ENCODE measurements around the gene SMAP1.
"Not testable (repeated sequence)": the region's sequence is repeated elsewhere in the genome, so short reads cannot be mapped to it uniquely, and the experiment has no call there.

Gene SMAP1

DNA sequence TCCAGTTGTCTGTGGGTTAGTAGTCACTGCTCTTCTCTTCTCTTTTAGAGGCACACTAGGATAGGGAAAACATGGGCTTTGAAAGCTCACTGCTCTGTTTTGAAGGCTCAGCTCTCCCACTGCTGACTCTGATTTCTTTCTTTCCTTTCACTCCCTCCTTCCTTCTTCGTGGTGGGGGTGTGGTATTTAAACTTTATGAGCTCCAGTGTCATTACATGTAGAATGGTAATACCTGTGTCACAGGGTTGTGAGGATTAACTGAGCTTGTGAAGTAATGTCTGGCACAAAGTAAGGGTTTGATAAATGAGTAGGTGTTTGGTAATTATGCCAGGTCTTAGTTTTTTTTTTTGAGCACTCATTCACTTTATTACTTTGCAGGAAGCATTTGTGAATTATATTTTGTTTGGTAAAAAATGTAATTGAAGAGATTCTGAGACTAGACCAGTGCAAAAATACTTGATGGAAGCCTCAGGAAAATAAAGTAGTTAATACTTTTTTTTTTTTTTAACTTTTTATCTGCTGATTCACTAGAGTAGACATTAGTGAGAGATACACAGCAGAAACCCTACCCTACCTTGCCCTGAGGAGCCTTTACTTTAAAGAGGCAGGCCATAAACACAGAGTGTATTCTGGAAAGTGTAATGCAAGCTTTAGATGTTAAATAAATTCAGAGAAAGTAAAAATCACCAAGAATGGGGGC lies 17.3 kb downstream of the SMAP1 start:
- no peak for DNase-seq (ENCODE audit: low read depth)

DNA sequence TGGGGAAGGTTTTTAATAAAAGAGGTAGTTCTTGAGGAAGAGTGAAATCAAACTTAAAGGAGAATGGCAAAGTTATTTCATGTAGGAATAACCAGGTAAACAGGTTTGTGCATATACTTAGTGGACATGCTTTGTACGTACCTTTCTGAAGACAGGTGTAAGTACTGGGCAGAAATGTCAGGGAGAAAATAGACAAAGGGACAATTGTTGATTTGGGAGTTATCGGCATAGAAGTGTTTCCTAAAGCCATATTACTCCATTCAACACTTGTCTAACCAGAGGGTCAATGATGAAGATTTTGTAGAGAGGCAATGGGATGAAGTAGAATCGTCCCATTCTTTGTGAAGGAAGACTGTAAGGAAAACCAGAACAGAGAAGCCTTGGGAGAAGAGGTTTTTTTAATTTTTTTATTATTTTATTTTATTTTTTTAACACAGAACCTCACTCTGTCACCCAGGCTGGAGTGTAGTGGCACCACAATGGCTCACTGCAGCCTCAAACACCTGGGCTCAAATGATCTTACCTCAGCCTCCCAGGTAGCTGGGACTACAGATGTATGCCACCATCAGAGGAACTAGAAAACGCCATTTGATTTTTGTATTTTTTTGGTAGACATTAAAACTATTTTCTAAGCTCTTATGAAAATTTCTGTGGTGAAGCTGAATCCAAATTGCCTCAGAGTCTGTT lies 18.0 kb downstream of the SMAP1 start:
- DNase-seq (ENCODE audit: low read depth), result no peak

DNA sequence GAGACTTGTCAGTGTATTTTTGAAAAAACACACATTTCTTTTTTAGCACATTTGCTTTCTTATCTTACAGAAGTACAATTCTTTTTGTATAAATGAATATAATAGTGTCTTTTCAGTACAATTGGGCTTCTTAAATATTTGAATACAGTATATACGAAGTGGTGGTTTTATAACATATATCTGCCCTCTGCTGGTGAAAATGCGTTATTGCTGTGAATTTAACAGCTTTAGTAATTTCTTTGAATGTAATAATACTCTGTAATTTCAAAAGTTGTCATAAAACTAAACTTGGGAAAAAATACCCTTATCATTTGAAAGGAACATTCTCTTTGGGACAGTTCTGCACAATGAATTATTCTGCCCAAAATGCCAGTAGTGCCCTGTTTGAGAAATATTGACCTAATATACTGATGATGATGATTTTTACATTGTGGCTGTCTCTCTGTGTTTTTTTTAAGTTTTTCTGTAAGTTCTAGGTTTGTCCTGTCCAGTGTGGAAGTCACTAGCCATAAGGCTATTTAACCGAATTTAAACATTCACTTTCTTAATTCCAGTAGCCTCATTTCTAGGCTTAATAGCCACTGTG lies 19.0 kb downstream of the SMAP1 start:
- DNase-seq (ENCODE audit: low read depth), result peak; percentile 30

DNA sequence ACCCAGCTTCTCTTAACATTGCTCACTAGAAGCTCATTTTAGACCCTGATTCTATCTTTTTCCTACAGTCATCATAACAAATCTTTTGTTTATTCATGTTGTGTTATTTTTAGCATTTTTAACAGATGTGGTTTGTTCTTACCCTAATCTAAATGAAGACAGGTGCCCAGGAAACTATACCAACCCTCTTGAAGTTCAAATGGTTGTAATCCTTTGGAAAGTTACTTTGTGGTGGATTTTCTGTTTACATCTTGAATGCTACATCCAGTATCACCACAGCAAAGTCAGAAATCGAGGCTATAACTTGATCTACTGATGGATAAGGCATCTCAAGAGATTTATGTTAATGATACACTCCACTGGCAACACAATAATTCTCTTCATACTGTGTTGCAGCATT lies 26.2 kb downstream of the SMAP1 start:
- no peak for DNase-seq (ENCODE audit: low read depth)

DNA sequence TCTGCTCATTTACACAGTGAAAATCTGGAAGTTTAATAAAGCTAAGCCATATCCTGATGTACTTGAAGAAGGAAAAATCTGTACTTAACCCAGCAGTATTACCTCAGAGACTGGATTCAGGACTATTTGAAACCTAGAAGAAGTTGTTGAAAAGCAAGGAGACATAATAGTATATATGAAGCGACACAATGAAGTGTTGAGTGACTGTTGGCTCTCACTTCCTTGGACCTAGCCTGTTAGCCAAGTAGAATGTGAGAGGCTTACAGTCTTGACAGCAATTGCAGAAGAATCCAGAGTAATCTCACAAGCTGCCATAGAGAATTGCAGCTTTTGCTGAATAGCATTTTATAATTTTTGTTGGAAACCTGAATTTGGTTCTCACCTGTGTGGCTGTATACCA lies 26.7 kb downstream of the SMAP1 start:
- DNase-seq (ENCODE audit: low read depth), result no peak

DNA sequence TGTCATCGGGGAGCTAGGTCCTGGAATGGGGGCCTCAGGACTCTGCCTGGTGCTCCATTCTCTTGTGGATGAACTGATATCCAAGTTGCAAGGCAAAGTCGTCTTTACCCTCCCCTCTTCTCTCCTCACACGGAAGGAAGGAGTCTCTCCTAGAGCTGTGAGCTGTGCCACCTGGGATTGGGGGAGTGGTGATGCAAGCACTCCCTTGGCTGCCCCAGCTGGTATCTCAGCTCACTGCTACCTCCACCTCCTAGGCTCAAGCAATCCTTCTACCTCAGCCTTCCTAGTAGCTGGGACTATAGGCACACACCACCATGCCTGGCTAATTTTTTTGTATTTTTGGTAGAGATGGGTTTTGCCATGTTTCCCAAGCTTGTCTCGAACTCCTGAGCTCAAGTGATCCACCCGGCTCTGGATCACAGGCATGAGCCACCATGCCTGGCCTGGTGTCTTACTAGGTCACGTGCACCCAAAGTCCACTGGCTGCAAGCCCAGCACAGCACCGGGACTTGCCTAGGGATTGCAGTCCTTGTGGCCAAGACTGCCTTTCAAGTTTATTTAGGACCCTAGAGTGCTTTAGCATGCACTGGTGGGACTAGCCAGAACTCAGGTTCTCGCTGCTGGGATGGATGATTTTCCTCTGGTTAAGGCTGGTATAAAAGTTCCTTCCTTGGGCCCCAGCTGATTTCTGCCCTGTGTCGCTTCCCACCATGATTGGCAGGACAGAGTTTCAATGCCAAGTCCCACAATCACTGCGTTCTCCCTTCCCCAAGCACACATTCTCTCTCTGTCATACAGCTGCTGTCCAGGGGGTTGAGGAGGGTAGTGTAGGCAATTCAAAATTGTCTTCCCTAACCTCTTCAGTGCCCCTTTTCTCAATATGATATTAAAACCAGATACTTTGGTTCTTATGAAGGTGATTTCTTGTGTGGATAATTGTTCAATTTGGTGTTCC lies 33.5 kb downstream of the SMAP1 start:
- no peak for DNase-seq (ENCODE audit: low read depth)

DNA sequence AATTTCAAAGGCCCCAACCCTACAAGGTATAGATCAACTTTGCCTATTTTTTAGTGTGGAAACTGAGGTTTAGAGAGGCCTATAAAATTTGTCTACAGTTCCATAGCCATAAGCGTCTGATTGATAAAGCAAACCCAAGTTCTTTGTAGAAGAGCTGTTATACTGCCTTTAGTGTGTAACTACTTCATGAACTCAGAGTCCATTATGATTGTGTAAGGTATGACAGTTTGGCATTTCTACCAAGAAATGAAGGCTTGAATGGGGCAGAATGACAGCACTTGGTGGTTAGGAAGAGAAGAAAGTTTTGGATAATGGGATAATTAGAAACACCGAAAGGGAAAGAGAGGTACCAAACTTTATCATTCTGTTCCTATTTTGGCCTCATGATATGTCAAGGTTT lies 38.1 kb downstream of the SMAP1 start:
- no peak for DNase-seq (ENCODE audit: low read depth)

DNA sequence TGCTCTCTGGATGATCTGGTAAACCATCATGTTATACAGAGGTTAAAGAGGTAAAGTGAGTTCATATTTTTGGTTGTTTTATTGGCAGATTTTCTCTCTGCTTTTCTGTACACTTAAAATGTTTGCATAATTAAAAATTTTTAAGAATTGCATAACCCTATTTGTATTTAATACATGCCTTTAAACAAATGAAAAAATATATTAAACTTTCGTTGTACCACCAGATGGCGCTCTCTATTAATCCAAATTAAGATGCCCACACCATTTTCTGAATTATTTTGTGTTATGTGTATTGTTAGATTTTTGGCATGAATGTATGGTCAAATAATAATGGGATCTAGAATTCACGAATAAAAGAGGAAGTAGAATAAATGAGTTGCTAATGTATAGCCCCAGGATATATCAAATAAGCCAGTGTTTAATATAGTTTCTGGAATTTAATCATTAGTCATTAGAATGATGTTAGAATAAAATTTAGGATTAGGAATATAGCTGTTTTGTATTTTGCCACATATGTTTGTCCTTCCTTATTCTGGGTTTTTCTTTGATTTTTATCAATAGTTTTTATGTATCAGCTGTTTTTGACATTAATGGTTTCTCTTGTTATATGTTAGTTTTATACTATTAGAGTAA lies 38.9 kb downstream of the SMAP1 start:
- DNase-seq (ENCODE audit: low read depth), result peak; percentile 45

DNA sequence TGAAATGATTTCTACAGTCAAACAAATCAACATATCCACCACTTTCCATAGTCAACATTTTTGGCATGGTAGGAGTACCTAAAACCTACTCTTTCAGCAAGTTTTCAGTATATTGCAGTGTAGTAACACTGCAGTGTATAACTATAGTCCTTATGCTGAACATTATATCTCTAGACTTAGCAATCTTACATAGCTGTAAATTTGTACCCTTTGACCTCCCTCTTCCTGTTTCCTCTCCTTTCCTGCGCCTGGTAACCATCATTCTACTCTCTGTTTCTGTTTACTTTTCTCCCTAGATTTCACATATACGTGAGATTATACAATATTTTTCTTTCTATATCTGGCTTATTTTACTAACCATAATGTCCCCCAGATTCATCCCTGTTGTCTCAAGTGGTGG lies 40.2 kb downstream of the SMAP1 start:
- no peak for DNase-seq (ENCODE audit: low read depth)

DNA sequence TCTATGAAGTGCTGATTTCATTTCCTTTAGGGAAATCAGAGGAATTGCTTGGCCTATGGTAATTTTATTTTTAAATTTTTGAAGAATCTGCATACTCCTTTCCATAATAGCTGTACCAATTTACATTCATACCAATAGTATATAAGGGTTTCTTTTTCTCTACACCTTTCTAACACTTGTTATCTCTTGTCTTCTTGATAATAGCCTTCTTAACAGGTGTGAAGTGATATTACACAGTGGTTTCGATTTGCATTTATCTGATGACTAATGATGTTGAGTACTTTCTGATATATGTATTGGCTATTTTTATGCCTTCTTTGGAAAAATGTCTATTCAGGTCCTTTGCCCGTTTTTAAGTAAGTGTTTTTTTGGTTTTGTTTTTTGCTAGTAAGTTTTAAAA lies 40.8 kb downstream of the SMAP1 start:
- DNase-seq (ENCODE audit: low read depth), result no peak

DNA sequence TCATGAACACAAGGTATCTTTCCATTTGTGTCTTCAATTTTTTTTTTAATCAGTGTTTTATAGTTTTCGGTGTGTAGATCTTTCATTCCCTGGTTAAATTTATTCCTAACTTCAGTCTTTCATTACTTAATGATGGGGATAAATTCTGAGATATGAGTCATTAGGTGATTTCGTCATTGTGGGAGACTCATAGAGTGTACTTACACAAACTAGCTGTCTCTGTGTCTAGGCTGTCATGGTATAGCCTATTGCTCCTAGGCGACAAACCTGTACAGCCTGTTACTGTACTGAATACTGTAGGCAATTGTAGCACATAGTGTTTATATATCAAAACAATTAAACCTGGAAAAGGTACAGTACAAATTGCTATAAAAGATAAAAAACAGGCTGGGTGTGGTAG lies 42.1 kb downstream of the SMAP1 start:
- DNase-seq (ENCODE audit: low read depth), result peak; percentile 67

DNA sequence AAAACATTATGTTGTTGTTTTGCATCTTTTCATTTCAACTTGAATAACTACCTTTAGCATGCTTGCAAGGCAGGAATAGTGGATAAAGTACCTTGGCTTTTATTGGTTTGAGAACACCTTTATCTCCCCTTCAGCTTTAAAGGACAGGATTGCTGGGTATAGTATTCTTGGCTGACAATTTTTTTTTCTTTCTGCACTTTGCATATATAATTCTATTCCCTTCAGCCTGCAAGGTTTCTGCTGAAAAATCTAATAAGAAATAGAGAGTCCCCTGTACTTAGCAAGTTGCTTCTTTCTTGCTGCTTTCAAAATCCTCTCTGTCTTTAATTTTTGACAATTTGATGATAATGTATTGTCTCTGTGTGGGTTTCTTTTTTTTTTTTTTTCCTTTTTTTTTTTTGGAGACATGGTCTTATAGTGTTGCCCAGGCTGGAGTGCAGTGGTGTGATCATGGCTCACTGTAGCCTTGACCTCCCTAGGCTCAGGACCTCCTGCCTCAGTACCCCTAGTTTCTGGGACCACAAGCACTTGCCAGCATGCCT lies 47.1 kb downstream of the SMAP1 start:
- no peak for DNase-seq (ENCODE audit: low read depth)

DNA sequence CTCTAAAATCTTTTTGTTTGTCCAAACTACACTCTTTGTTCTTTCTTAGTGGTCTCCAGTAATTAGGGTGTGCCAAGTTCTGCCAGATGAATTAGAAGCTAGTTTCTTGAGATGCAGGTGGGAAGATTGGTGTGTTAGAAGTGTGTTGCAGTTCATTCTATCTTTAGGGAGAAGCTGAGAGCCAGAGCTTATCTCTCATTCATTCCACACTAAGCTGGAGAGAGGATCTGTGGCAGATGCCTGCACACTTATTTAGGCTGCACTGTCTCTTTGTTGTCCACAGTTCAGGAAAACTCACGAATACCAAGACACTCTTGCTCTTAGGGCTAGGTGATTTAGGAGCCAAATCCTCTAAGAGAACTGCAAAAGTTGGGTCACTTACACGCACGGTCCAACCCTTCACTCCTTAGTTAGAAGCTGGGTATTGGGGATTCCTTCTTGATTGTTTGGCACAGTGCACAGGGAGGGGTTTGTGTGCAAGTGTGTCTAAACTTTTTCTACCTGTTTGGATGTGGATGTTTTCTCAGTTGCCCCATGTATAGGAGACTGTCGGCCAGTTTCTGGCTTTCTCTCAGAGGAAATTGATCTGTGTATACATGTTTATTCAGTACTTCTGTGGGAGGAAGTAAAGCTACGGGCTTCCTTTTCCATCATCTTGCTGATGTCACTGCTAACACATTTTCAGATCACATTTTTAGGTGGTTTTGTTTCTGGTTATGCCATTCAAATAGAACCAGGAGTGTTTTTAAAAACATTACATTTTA lies 49.5 kb downstream of the SMAP1 start:
- DNase-seq (ENCODE audit: low read depth), result no peak

DNA sequence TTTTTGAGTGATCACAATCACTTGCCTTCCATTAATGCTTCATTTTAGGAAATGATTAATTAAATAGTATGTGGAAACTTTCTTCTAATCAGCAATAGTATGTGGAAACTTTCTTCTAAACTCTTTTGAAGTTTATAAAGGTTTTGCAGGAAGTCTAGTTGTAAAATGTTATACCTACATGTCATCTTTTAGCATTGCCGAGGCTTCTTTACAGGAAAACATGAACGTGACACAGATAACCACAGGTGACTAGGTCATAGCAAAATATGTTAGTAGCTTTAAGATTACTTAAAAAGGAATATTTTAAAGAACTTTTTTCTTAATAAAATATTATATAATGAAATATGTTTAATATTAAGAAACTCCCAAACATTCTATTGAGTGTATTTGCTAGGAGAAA lies 56.8 kb downstream of the SMAP1 start:
- no peak for DNase-seq (ENCODE audit: low read depth)

DNA sequence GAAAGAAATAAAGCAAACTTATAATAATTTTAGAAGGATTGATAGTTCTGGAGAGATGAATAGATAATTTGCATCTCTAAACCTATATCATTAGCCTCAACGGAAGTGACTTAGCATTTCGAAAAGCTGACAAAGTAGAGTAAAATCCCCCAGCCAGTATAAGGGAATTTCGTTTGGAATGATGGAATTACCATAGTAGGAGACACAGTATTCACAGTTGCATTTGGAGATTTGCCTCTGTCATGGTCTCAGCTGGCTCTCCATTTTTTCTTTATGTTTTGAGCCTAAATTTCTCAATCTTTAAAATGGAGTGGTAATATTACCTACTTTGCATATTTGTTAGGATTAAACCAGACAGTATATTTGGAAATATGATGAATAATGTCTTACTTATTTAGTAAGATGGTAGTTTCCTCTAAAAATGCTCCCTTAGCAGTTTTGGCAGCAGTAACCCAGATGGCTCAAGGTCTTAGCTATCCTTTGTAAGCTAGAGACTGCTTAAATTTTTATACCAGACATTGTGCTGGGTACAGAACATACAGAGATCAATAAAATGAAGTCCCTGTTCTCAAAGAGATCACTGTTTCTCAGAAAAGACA lies 58.2 kb downstream of the SMAP1 start:
- peak; percentile 75 for DNase-seq (ENCODE audit: low read depth)

DNA sequence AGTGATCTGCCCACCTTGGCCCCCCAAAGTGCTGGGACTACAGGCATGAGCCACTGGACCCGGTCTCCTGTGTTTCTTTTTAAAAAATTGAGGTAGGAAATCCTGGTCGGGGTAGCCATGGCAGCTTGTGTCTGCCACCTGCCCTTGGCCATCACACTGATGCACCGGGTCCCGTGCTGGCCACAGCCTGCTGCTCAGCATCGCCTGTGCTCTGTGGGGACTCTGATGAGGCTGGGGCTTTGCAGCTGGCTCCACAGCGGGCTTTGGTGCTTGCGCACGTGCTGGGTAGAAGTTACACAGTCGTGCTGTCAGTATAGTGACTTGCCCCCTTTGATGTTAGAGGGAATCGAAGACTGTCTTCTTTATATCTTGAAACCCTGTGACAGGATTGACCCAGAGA lies 66.7 kb downstream of the SMAP1 start:
- DNase-seq (ENCODE audit: low read depth), result no peak

DNA sequence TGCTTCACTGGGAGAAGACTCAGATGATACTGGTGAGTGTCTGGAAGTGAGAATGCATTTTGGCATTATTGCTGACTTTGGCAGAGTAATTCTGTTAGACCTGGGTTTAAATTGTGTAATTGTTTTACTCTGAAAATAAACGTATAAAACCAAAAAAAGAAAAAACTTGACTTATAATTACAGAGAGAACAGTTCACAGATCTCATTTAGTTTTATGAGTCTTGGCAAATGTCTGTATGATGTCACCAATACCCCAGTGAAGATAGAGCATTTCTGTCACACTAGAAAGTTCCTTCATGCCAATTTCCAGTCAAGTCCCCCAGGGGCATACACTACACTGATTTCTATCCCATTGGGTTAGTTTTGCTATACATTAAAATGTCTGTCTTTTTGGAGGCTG lies 67.3 kb downstream of the SMAP1 start:
- DNase-seq (ENCODE audit: low read depth), result no peak

DNA sequence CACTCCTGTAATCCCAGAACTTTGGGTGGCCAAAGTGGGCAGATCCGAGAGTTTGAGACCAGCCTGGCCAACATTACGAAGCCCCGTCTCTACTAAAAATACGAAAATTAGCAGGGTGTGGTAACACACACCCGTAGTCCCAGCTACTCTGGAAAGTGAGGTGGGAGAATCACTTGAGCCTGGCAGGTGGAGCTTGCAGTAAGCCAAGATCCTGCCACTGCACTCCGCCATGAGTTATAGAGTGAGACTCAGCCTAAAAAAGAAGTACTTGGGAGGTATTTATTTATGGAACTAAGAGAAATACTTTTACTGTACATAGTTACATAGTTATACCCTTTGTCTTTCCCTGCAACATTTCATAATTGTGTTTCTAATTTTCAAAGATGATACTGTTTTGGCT lies 67.8 kb downstream of the SMAP1 start:
- DNase-seq (ENCODE audit: low read depth), result no peak

DNA sequence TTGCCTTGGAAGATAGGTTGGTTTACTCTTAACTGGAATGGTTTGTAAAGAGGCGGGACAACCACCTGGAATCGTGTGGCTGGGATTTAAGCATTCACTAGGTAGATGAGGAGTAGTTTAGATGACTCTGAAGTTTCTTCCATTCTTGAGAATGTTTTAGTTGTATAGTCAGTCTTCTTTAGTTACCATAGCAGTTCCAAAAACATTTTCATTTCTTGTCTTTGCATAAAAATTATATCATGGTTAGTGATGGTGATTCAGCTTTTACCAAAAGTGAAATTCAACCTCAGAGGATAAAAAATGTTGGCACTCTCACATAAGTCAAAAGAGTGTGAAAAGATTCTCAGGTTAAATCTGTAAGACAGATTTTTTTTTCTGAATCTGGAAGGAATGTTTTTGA lies 70.3 kb downstream of the SMAP1 start:
- DNase-seq (ENCODE audit: low read depth), result peak; percentile 5

DNA sequence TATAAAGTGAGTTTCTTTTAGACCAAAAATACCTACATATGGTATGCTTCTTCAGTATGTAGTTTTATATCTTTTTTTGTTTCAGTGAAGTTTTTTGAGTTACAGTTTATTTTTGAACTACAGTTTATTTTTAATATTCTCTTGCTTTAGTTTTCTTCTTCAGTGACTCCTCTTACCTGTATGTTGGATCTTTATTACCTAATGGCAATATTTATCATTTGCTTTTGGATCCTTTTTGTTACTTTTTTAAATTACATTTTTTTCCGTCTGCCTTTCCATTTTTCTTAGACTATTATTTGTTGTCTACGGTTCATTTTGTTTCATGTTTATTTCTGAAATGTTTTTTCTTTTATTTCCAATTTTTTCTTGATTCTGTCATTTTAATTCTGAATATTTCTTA lies 71.9 kb downstream of the SMAP1 start:
- no peak for DNase-seq (ENCODE audit: low read depth)

DNA sequence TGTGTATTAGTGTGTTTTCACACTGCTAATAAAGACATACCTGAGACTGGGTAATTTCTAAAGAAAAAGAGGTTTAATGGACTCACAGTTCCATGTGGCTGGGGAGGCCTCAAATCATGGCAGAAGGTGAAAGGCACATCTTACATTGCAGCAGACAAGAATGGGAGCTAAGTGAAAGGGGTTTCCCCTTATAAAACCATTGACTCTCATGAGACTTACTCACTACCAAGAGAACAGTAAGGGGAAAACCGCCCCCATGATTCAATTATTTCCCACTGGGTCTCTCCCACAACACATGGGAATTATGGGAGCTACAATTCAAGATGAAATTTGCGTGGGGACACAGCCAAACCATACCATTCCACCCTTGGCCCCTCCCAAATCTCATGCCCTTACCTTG lies 73.1 kb downstream of the SMAP1 start:
- not testable (repeated sequence) for DNase-seq (ENCODE audit: low read depth)

Measured in fibroblast of gingiva (primary cell).